Dedifferentiated amniotic fluid mesenchymal stem cell (primary cell): ENCODE data around the gene CSPG5.
A peak's percentile ranks its signal among the peaks of the same experiment; 100 is the strongest.

Experiments used
- DNase-seq: peaks from one replicate; pipeline ENCODE4 v3.0.0-alpha.2; 2016; ENCODE audit errors: extremely low spot score

The CSPG5 gene

GRCh38 chr3:47540281-47540680 lies 38.4 kb downstream of the CSPG5 start:
- DNase-seq, result no peak

- no peak for DNase-seq
These were observed 41.7 kb downstream of the CSPG5 start for GRCh38 chr3:47536967-47537366.

- DNase-seq, result no peak
These were observed 42.3 kb downstream of the CSPG5 start for GRCh38 chr3:47536221-47536891.

- no peak for DNase-seq
These were observed 44.6 kb downstream of the CSPG5 start for GRCh38 chr3:47533996-47534454.

GRCh38 chr3:47533481-47533880 lies 45.2 kb downstream of the CSPG5 start:
- no peak for DNase-seq

- DNase-seq, result no peak
These were observed 50.5 kb downstream of the CSPG5 start for GRCh38 chr3:47527952-47528725.

GRCh38 chr3:47525617-47526016 lies 53.0 kb downstream of the CSPG5 start:
- no peak for DNase-seq

GRCh38 chr3:47523310-47524073 lies 55.2 kb downstream of the CSPG5 start:
- no peak for DNase-seq

- DNase-seq, result peak; percentile 90
These were observed 56.3 kb downstream of the CSPG5 start for GRCh38 chr3:47522082-47522987.

GRCh38 chr3:47520756-47521155 lies 57.9 kb downstream of the CSPG5 start:
- DNase-seq, result no peak

GRCh38 chr3:47517937-47518336 lies 60.7 kb downstream of the CSPG5 start:
- DNase-seq, result no peak

GRCh38 chr3:47515864-47516319 lies 62.8 kb downstream of the CSPG5 start:
- no peak for DNase-seq

- no peak for DNase-seq
These were observed 63.6 kb downstream of the CSPG5 start for GRCh38 chr3:47515100-47515499.

GRCh38 chr3:47513125-47513929 lies 65.3 kb downstream of the CSPG5 start, which contains the start of gene ELP6:
TSS of gene ELP6 (minus strand) at chr3:47513712. CDS start at chr3:47513590, 122 bp downstream.
- peak; percentile 92 for DNase-seq

- DNase-seq, result no peak
These were observed 66.1 kb downstream of the CSPG5 start for GRCh38 chr3:47512416-47513124.
